ENCODE results near the gene EYA3. TPM values are rescaled to one million over a fixed set of nuclear protein-coding genes. Genes with fewer than 3 reads are reported as not detected.

The EYA3 gene
- total and polyA plus RNA-seq, 10 of the 15 experiments (the other 5 are each of a cell fraction or from before 2014, with no cell fraction given) = 13.0 to 46.6 (median 23.4) TPM

GRCh38 chr1:27967106-27967883 lies 121.1 kb downstream of the EYA3 start:
- no peaks in the 10 kb centered on the region for H3K79me2 ChIP-seq (ENCODE audit: control insufficient read depth, insufficient read depth, low read length)
- DNase-seq (ENCODE audit: low read depth, low spot score) (no peak), FAIRE-seq (no peak), ATAC-seq (no peak)
- intact Hi-C loops (cut with micrococcal nuclease; ENCODE audit: unreplicated experiment) = no loop called here
- TF ChIP-seq NRF1 (conservative IDR thresholded peaks at IDR 0.05; ENCODE audit: low read depth, low read length) (no peak), E2F4 (IDR thresholded peaks at IDR 0.05; ENCODE audit: low read depth, low read length) (no peak), SMAD1 (IDR thresholded peaks at IDR 0.05; ENCODE audit: low read depth, partially characterized antibody) (no peak), USF1 (IDR thresholded peaks at IDR 0.05; ENCODE audit: borderline replicate concordance, extremely low read length, insufficient read depth, low read depth, low read length) (no peak), IKZF1 (conservative IDR thresholded peaks at IDR 0.05) (no peak), ZBTB4 (CRISPR knock-in tag; IDR thresholded peaks at IDR 0.05) (no peak), FOXM1 (IDR thresholded peaks at IDR 0.05; ENCODE audit: low read depth, low read length) (no peak), CREB1 (IDR thresholded peaks at IDR 0.05; ENCODE audit: low read depth) (no peak), JUND (IDR thresholded peaks at IDR 0.05; ENCODE audit: low read depth, low read length) (no peak), RAD51 (IDR thresholded peaks at IDR 0.05) (no peak), TCF7 (IDR thresholded peaks at IDR 0.05; ENCODE audit: borderline replicate concordance) (no peak), SIX5 (IDR thresholded peaks at IDR 0.05; ENCODE audit: low read depth, low read length, severe bottlenecking) (no peak), HDAC6 (IDR thresholded peaks at IDR 0.05; ENCODE audit: unreplicated experiment) (no peak), ESRRA (IDR thresholded peaks at IDR 0.05; ENCODE audit: low read length) (no peak)
- no peak overlapping the region for H3K4me2 ChIP-seq (ENCODE audit: control insufficient read depth, insufficient read depth)
- CTCF ChIA-PET = interaction anchor here (1.6 kb wide), 1 partner anchor 268 kb away, joined by 3 read pairs; no protein-coding TSS in a partner anchor
- H4K20me1 ChIP-seq (ENCODE audit: control insufficient read depth, insufficient read depth) = no peaks in the 10 kb centered on the region
- H3K9me3 ChIP-seq (replicated peaks; ENCODE audit: control insufficient read depth, insufficient read depth, low read length) = no peaks in the 10 kb centered on the region
- H3K4me3 ChIP-seq = no peak overlapping the region
- peaks cover 5 to 7% of the 10 kb centered on the region in 2 experiments; a peak in 3 of 4 replicates for H3K36me3 ChIP-seq (ENCODE audit: control insufficient read depth in 2 of 2, insufficient read depth in 2 of 2, low read length in 1 of 2)
- RAD21 ChIA-PET (ENCODE audit: unreplicated experiment) = interaction anchor here (0.5 kb wide), 1 partner anchor 110 kb away, joined by 3 read pairs; no protein-coding TSS in a partner anchor
- SMC1A ChIA-PET (ENCODE audit: uncharacterized antibody, unreplicated experiment) = interaction anchor here (1.2 kb wide), 1 partner anchor 40 kb away, joined by 3 read pairs; no protein-coding TSS in a partner anchor
- POLR2A ChIA-PET = no interaction called here
- no peaks in the 10 kb centered on the region for H3K4me1 ChIP-seq (ENCODE audit: control insufficient read depth, insufficient read depth, low read length)
- H3K27me3 ChIP-seq (replicated peaks in 1 of 2; ENCODE audit: control insufficient read depth in 2 of 2, insufficient read depth in 2 of 2, low read length in 1 of 2) = no peaks in the 10 kb centered on the region
- no peak overlapping the region for H2AFZ ChIP-seq (ENCODE audit: control insufficient read depth, low read depth, low read length)
- no TSS peak for BruUV-seq (replicated peaks)
- H3K27ac ChIP-seq (ENCODE audit: control insufficient read depth, insufficient read depth) = no peak overlapping the region
- WGBS (ENCODE audit: insufficient coverage, insufficient replicate concordance, low lambda C conversion rate, missing lambda C conversion rate) = 98% methylated on average over 12 of the region's 12 CpGs
- no peak overlapping the region for H3K9ac ChIP-seq (ENCODE audit: control insufficient read depth, insufficient read depth, low read length)
- in situ Hi-C loops (cut with MboI) = no loop called here
